Calu3 (cell line): Measurements from ENCODE around the gene CCR6. TPM values are rescaled to one million over a fixed set of nuclear protein-coding genes. Genes with fewer than 3 reads are reported as not detected.

Experiments used
- BruUV-seq: library from RNA; stranded (reverse); fragments of 400-500 nt; replicated peaks from 2 replicates; lab custom pipeline; 2021; lab: Mats Ljungman, UMichigan
- CTCF ChIA-PET: fragments of 300-600 bp; sonication (Branson Sonifier 250); formaldehyde crosslinking; loops from one replicate; lab custom pipeline; 2022; ENCODE audit warnings: antibody characterized with exemption; lab: Charles Lee
- DNase-seq: peaks from one replicate; pipeline ENCODE4 v3.0.0; 2022
- H3K27ac Mint-ChIP-seq: one replicate; pipeline ENCODE4 v1.8.0; 2022; ENCODE audit warnings: mixed read lengths; ENCODE audit not compliant: unreplicated experiment
- H3K27me3 Mint-ChIP-seq: one replicate; pipeline ENCODE4 v1.8.0; 2022; ENCODE audit warnings: mixed read lengths; ENCODE audit not compliant: unreplicated experiment
- H3K36me3 Mint-ChIP-seq: one replicate; pipeline ENCODE4 v1.8.0; 2022; ENCODE audit warnings: mild to moderate bottlenecking, moderate library complexity, mixed read lengths; ENCODE audit not compliant: insufficient read depth, unreplicated experiment
- H3K4me1 Mint-ChIP-seq: one replicate; pipeline ENCODE4 v1.8.0; 2022; ENCODE audit warnings: mild to moderate bottlenecking, low read depth, mixed read lengths; ENCODE audit not compliant: unreplicated experiment
- H3K4me3 Mint-ChIP-seq: one replicate; pipeline ENCODE4 v1.8.0; 2022; ENCODE audit warnings: mild to moderate bottlenecking, low read depth, moderate library complexity, mixed read lengths; ENCODE audit not compliant: unreplicated experiment
- H3K9me3 Mint-ChIP-seq: one replicate; pipeline ENCODE4 v1.8.0; 2022; ENCODE audit warnings: low read depth, mixed read lengths; ENCODE audit not compliant: unreplicated experiment
- CTCF ChIP-seq: fragments of 200-600 bp; IDR thresholded peaks from one replicate; pipeline ENCODE4 v1.8.0; 2022; ENCODE audit warnings: antibody characterized with exemption; ENCODE audit not compliant: unreplicated experiment
- intact Hi-C: fragments of 100-400 bp; cut with micrococcal nuclease; formaldehyde crosslinking; loops from one replicate; pipeline ENCODE4 v1.10.0; 2022; ENCODE audit not compliant: unreplicated experiment
- total RNA-seq: library from RNA; stranded (reverse); gene quantifications from 2 replicates; pipeline ENCODE4 v1.2.3, GENCODE V29; 2022

CCR6 gene
- total RNA-seq, 1 experiment from 2014 or later, result not detected

- Mint-ChIP-seq H3K4me1 (no peaks in the 10 kb centered on the region), H3K27ac (no peak overlapping the region), H3K27me3 (peaks cover 59% of the 10 kb centered on the region), H3K36me3 (no peaks in the 10 kb centered on the region), H3K9me3 (no peaks in the 10 kb centered on the region), H3K4me3 (no peak overlapping the region)
- CTCF ChIA-PET, result no interaction called here
- DNase-seq, result no peak
- intact Hi-C loops, result no loop called here
- no TSS peak for BruUV-seq
- no peak for TF ChIP-seq CTCF
These were observed 14.6 kb upstream of the CCR6 start for GRCh38 chr6:167108278-167108677.

GRCh38 chr6:167109651-167110050, 13.2 kb upstream of the CCR6 start:
- intact Hi-C loops, result no loop called here
- CTCF ChIA-PET, result no interaction called here
- no TSS peak for BruUV-seq
- TF ChIP-seq CTCF, result no peak
- Mint-ChIP-seq H3K4me1 (no peaks in the 10 kb centered on the region), H3K27ac (no peak overlapping the region), H3K9me3 (no peaks in the 10 kb centered on the region), H3K27me3 (peaks cover 73% of the 10 kb centered on the region), H3K36me3 (no peaks in the 10 kb centered on the region), H3K4me3 (no peak overlapping the region)
- no peak for DNase-seq

GRCh38 chr6:167111597-167111996, 11.3 kb upstream of the CCR6 start:
- CTCF ChIA-PET, result no interaction called here
- no peak overlapping the region for H3K4me3 Mint-ChIP-seq
- H3K27ac Mint-ChIP-seq, result no peak overlapping the region
- BruUV-seq, result no TSS peak
- no peaks in the 10 kb centered on the region for H3K9me3 Mint-ChIP-seq
- no peaks in the 10 kb centered on the region for H3K4me1 Mint-ChIP-seq
- intact Hi-C loops, result no loop called here
- no peak for TF ChIP-seq CTCF
- H3K36me3 Mint-ChIP-seq, result no peaks in the 10 kb centered on the region
- H3K27me3 Mint-ChIP-seq, result peaks cover 92% of the 10 kb centered on the region
- DNase-seq, result no peak

GRCh38 chr6:167112421-167112820, 10.5 kb upstream of the CCR6 start:
- Mint-ChIP-seq H3K27me3 (peaks cover 100% of the 10 kb centered on the region), H3K4me1 (no peaks in the 10 kb centered on the region)
- no peak for DNase-seq

More at GRCh38 chr6:167112421-167112820, 10.5 kb upstream of the CCR6 start:
- no peak for TF ChIP-seq CTCF
- Mint-ChIP-seq H3K36me3 (no peaks in the 10 kb centered on the region), H3K9me3 (no peaks in the 10 kb centered on the region), H3K27ac (no peak overlapping the region), H3K4me3 (no peak overlapping the region)
- CTCF ChIA-PET, result no interaction called here
- intact Hi-C loops, result no loop called here
- no TSS peak for BruUV-seq
